GM12891 (cell line): ENCODE measurements around the gene STK39.

Experiments
- DNase-seq: peaks from one replicate; pipeline ENCODE4 v3.0.0; 2011; ENCODE audit warnings: low spot score; ENCODE audit not compliant: insufficient read length
- FAIRE-seq: peaks from 2 replicates; lab custom pipeline; 2011; peaks lifted over from hg19 to GRCh38; lab: Jason Lieb, UNC
- PAX5 ChIP-seq: IDR thresholded peaks from 2 replicates; pipeline ENCODE4 v1.6.1; 2011; ENCODE audit warnings: low read length, moderate library complexity, mild to moderate bottlenecking; ENCODE audit not compliant: insufficient read depth, severe bottlenecking
- POLR2A ChIP-seq: IDR thresholded peaks from 2 replicates; pipeline ENCODE4 v1.6.1; 2011; ENCODE audit warnings: low read depth, low read length, control low read depth
- POLR2AphosphoS5 ChIP-seq: IDR thresholded peaks from 2 replicates; pipeline ENCODE4 v1.6.1; 2011; ENCODE audit warnings: low read depth, low read length, control low read depth
- POU2F2 ChIP-seq: IDR thresholded peaks from 2 replicates; pipeline ENCODE4 v1.6.1; 2011; ENCODE audit warnings: low read depth, mild to moderate bottlenecking, control low read depth, low read length, moderate library complexity
- SPI1 ChIP-seq: IDR thresholded peaks from 2 replicates; pipeline ENCODE4 v1.6.1; 2011; ENCODE audit warnings: low read depth, low read length, control low read depth
- TAF1 ChIP-seq: IDR thresholded peaks from 2 replicates; pipeline ENCODE4 v1.6.1; 2011; ENCODE audit warnings: low read depth, low read length, control low read depth

Gene STK39

DNA sequence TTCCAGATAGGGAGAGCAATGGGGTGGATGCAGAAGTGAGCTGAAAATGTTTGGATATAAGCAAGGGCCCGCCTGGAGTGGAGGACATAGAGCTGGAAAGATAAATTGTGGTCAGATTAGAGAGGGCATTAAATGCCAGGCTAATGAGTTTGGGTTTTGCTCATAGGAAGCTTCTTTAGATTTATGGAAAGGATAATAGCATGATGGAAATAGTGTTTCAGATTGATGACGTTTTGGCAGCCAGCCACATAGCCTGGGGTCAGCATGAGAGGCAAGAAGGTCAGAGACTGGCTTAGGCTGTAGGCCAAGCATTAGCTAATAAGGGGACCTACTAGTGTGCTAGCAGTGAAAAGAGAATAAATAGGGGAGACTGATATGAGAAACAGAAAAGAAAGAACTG lies 321.6 kb downstream of the STK39 start:
- TF ChIP-seq POLR2A (no peak), TAF1 (no peak), POU2F2 (no peak), SPI1 (no peak), POLR2AphosphoS5 (no peak), PAX5 (no peak)
- DNase-seq, result no peak
- FAIRE-seq, result no peak

DNA sequence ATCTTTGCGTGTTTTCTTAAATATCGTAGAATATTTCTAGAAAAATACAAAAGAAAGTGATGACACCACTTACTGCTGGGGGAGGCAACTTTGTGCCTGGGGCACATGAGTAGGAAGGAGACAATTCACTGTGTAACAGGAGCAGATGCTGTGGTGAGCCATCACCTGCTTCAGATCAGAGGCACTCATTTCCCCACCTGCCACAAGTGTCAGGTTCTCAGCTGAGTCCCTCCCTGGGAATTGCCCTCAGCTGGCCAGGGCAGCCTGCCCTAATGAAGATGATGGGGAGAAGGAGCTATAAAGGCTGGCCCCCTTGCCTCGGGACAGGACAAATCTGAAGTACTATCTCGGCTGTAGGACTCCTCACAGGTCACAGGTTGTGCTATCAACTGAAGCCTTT lies 322.8 kb downstream of the STK39 start:
- DNase-seq (no peak), FAIRE-seq (no peak)
- TF ChIP-seq PAX5 (no peak), TAF1 (no peak), SPI1 (no peak), POLR2A (no peak), POU2F2 (no peak)

DNA sequence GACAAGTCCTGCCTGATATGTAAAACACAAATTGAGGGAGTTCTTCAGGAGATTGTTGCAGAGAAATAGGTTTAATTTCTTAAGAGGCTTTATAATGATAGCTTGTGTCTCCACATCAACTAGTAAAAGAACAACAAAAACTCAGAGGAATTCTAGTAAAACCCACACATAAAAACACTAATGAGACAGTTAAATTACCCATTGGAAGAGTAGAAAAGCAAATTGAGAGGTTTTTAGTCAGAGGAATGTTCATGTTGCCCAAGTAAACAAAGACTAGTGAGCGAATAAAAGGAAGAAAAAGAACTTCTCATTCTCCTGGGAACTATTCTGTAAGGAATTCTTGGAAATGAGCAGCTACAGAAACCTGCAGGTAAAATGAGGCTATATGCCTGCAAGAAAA lies 330.6 kb downstream of the STK39 start:
- no peak for DNase-seq
- TF ChIP-seq POU2F2 (no peak), PAX5 (no peak), SPI1 (no peak), TAF1 (no peak), POLR2A (no peak)
- no peak for FAIRE-seq

DNA sequence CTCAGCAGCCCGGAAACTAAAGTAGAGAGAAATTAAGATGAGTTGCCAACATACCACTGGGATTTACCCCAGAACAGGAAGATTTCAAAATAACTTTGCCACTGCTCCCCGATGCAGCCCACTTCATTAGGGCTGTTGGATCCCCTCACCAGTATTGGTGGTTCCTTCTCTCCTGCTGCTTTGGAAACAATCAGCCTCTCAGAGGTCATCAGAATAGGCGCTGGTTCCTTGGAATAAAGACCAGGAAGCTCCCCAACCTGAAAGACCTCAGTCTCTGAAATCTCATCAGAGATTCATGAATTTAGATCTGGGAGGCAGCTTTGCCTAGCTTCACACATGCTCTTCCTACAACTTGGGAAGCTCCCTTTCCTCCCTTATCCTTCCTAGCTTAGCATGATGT lies 332.4 kb downstream of the STK39 start:
- TF ChIP-seq POLR2A (no peak), POU2F2 (no peak), SPI1 (no peak), PAX5 (no peak), POLR2AphosphoS5 (no peak), TAF1 (no peak)
- DNase-seq (no peak), FAIRE-seq (no peak)

DNA sequence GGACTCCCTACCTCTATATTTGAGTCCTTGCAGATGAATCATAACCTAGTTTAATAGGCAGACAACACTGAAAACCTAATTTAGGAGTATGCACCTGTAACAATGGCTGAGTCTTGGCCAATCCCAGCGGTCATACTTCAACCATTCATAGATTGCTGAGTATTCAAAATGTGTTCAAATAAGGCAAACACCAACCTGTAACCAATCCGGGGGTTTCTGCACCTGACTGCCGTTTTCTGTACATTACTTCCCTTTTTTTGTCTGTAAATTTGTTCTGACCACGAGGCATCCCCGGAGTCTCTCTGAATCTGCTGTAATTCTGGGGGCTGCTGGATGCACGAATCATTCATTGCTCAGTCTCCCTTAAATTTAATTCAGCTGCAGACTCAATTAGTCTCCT lies 338.6 kb downstream of the STK39 start:
- TF ChIP-seq POLR2AphosphoS5 (no peak), SPI1 (no peak), POU2F2 (no peak), PAX5 (no peak), TAF1 (no peak), POLR2A (no peak)
- no peak for FAIRE-seq
- DNase-seq, result no peak

DNA sequence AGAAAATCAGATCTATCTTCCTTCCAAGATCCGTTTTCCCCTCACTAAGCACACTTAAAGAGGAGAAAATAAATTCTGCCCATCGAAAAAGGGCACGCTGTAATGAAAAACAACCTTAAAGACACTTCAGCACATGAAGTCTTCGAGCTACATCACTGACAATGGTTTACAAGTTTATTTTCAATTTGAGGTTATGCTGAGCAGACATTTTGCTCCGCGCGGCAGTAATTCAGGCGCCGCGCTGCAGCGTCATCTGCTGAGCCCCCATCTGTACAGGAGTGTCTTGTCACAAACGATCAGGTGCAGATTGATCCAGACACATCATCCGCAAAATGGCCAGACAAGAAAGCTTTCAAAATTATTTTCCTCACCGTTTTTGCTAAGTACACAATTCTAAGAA lies 341.7 kb downstream of the STK39 start:
- FAIRE-seq (no peak), DNase-seq (no peak)
- TF ChIP-seq SPI1, result no peak
